K562 (cell line): ENCODE data around the gene APBA2. TPM values are rescaled to one million over a fixed set of nuclear protein-coding genes. Genes with fewer than 3 reads are reported as not detected.

Source experiments
- ATAC-seq: fragments of 200-7000 bp; cut with Tn5 transposase; 3 replicates; pipeline ENCODE4 v1.9.1; 2020; ENCODE audit warnings: moderate library complexity
- BruUV-seq: library from RNA; stranded (reverse); fragments of 400-500 nt; replicated peaks from 2 replicates; lab custom pipeline; 2021; lab: Mats Ljungman, UMichigan
- CTCF ChIA-PET: fragments of 300-600 bp; formaldehyde crosslinking; extraction: SDS; loops from one replicate; lab custom pipeline; 2021; ENCODE audit warnings: low intra/inter-chr PET ratio; lab: Yijun Ruan, JAX
- POLR2A ChIA-PET: fragments of 300-600, 350-650 bp; sonication (Branson Sonifier 250); formaldehyde crosslinking; extraction: SDS; loops from one replicate; lab custom pipeline; 2021; ENCODE audit warnings: antibody characterized with exemption, inconsistent platforms; lab: Yijun Ruan, JAX
- DNase-seq, 4 experiments: peaks; one replicate each; pipeline versions ENCODE4 v3.0.0 to v3.0.0-alpha.2; 2011 to 2018; ENCODE audit warnings: low spot score in 3 of 4, mixed read lengths in 3 of 4; ENCODE audit errors: extremely low read depth in 1 of 4
- FAIRE-seq: peaks from 2 replicates; lab custom pipeline; 2011; peaks lifted over from hg19 to GRCh38; lab: Jason Lieb, UNC
- H2AFZ ChIP-seq: 2 replicates; pipeline ENCODE4 v1.6.0; 2011; ENCODE audit warnings: low read depth, low read length, control low read depth, inconsistent platforms
- H3K27ac ChIP-seq: fragments of 200-600 bp; 3 replicates; pipeline ENCODE4 v1.8.0; 2011; ENCODE audit warnings: low read depth, mild to moderate bottlenecking, control low read depth, inconsistent platforms, low read length, moderate library complexity, mixed read lengths; ENCODE audit errors: extremely low read depth
- H3K27me3 ChIP-seq, 2 experiments: fragments of 300-600 bp in 1 of 2; 2 replicates in 1 of 2; 3 replicates in 1 of 2; pipeline versions ENCODE4 v1.6.0 to v1.8.0; 2011; ENCODE audit warnings: inconsistent platforms in 2 of 2, low read length in 2 of 2, mild to moderate bottlenecking in 1 of 2, mixed read lengths in 1 of 2, moderate library complexity in 1 of 2; ENCODE audit not compliant: control insufficient read depth in 2 of 2, insufficient read depth in 2 of 2
- H3K36me3 ChIP-seq: fragments of 300-600 bp; 3 replicates; pipeline ENCODE4 v1.8.0; 2011; ENCODE audit warnings: mild to moderate bottlenecking, low read length, inconsistent platforms; ENCODE audit not compliant: control insufficient read depth, insufficient read depth
- H3K4me1 ChIP-seq, 2 experiments: fragments of 200-600 bp in 1 of 2; replicated peaks in 1 of 2; 2 replicates in 1 of 2; 3 replicates in 1 of 2; pipeline versions ENCODE4 v1.5.1 to v1.8.0; 2011; ENCODE audit warnings: inconsistent platforms in 2 of 2, low read length in 2 of 2, mild to moderate bottlenecking in 1 of 2, mixed read lengths in 1 of 2, moderate library complexity in 1 of 2; ENCODE audit not compliant: control insufficient read depth in 2 of 2, insufficient read depth in 2 of 2
- H3K4me2 ChIP-seq: 2 replicates; pipeline ENCODE4 v1.6.1; 2011; ENCODE audit warnings: low read length, control low read depth, inconsistent platforms, mixed read lengths; ENCODE audit not compliant: insufficient read depth
- H3K4me3 ChIP-seq: fragments of 200-600 bp; sonication (generic), shearing (Covaris generic); 2 replicates; pipeline ENCODE4 v1.5.1; 2016; ENCODE audit warnings: control low read depth, inconsistent platforms
- H3K79me2 ChIP-seq: fragments of 200-600 bp; 3 replicates; pipeline ENCODE4 v1.8.0; 2011; ENCODE audit warnings: low read length, inconsistent platforms; ENCODE audit not compliant: control insufficient read depth, insufficient read depth
- H3K9ac ChIP-seq, 2 experiments: 2 replicates each; pipeline versions ENCODE4 v1.6.0 to v1.6.1; 2011; ENCODE audit warnings: low read depth in 2 of 2, low read length in 2 of 2, control low read depth in 1 of 2, inconsistent platforms in 1 of 2, mild to moderate bottlenecking in 1 of 2, mixed read lengths in 1 of 2; ENCODE audit not compliant: insufficient read depth in 1 of 2
- H3K9me1 ChIP-seq: one replicate; pipeline ENCODE4 v1.6.0; 2011; ENCODE audit warnings: inconsistent platforms, mild to moderate bottlenecking, low read length, moderate library complexity; ENCODE audit not compliant: control insufficient read depth, insufficient read depth
- H3K9me3 ChIP-seq: replicated peaks from 2 replicates; pipeline ENCODE4 v1.5.1; 2011; ENCODE audit warnings: low read depth, low read length, inconsistent platforms; ENCODE audit not compliant: control insufficient read depth, insufficient read depth
- H4K20me1 ChIP-seq: replicated peaks from 2 replicates; pipeline ENCODE4 v1.6.1; 2011; ENCODE audit warnings: low read length, inconsistent platforms, mixed read lengths; ENCODE audit not compliant: control insufficient read depth, insufficient read depth
- FOXA3 ChIP-seq, 2 experiments: fragments of 450-650 bp in 1 of 2; sonication (generic) in 1 of 2; formaldehyde crosslinking; IDR thresholded peaks in 1 of 2; conservative IDR thresholded peaks in 1 of 2; 2 replicates each; pipeline versions ENCODE4 v1.4.0 to v1.8.0; 2020 to 2022; ENCODE audit warnings: mild to moderate bottlenecking in 2 of 2, missing genetic modification reagents in 1 of 2
- JUNB ChIP-seq: fragments of 450-650 bp; formaldehyde crosslinking; conservative IDR thresholded peaks from 2 replicates; pipeline ENCODE4 v1.4.0; 2020; ENCODE audit warnings: mild to moderate bottlenecking
- NONO ChIP-seq, 2 experiments: fragments of 200-400 bp in 1 of 2; fragments of 450-650 bp in 1 of 2; formaldehyde crosslinking in 1 of 2; IDR thresholded peaks; 2 replicates each; pipeline ENCODE4 v1.6.1; 2017; ENCODE audit warnings: low read depth in 2 of 2, mild to moderate bottlenecking in 2 of 2, moderate library complexity in 2 of 2, low read length in 1 of 2
- NR2C2 ChIP-seq, 2 experiments: fragments of 200-800 bp in 1 of 2; sonication (Bioruptor generic) in 1 of 2; sonication (generic) in 1 of 2; formaldehyde crosslinking in 1 of 2; IDR thresholded peaks; 2 replicates each; pipeline versions ENCODE4 v1.6.1 to v1.8.0; 2016 to 2022; ENCODE audit warnings: mild to moderate bottlenecking in 1 of 2, missing compliant biosample characterization in 1 of 2, missing genetic modification characterization in 1 of 2, missing genetic modification reagents in 1 of 2
- PHTF2 ChIP-seq: fragments of 250-450 bp; sonication (Bioruptor Pico); IDR thresholded peaks from 2 replicates; pipeline ENCODE4 v1.5.0; 2021; ENCODE audit warnings: mild to moderate bottlenecking
- SREBF2 ChIP-seq: sonication (generic); formaldehyde crosslinking; IDR thresholded peaks from 2 replicates; pipeline ENCODE4 v1.4.0; 2020; ENCODE audit warnings: mild to moderate bottlenecking, missing genetic modification reagents
- TGIF2 ChIP-seq: sonication (generic); formaldehyde crosslinking; IDR thresholded peaks from 2 replicates; pipeline ENCODE4 v1.8.1; 2022; ENCODE audit warnings: mild to moderate bottlenecking, missing genetic modification reagents, moderate library complexity
- ZC3H4 ChIP-seq: sonication (generic); formaldehyde crosslinking; IDR thresholded peaks from 2 replicates; pipeline ENCODE4 v1.9.0; 2021; ENCODE audit warnings: missing genetic modification reagents, borderline replicate concordance
- ZNF165 ChIP-seq: fragments of 250-450 bp; sonication (Bioruptor Pico); IDR thresholded peaks from 2 replicates; pipeline ENCODE4 v1.4.0; 2020; ENCODE audit warnings: borderline replicate concordance
- WGBS: fragments of 100-300 bp; shearing (Covaris generic); methylation state at CpG from one replicate; pipeline ENCODE4 v1.1.6; 2016; ENCODE audit warnings: low coverage, mixed read lengths; ENCODE audit not compliant: insufficient coverage; ENCODE audit errors: missing lambda C conversion rate; 5-methylcytosine and 5-hydroxymethylcytosine counted together
- in situ Hi-C: fragments of 300-500 bp; cut with MboI; formaldehyde crosslinking; loops from 4 replicates; pipeline ENCODE4 v1.15.0; 2018; ENCODE audit warnings: inconsistent platforms, mixed read lengths
- intact Hi-C: fragments of 100-400 bp; cut with micrococcal nuclease; formaldehyde crosslinking; loops from 2 replicates; pipeline ENCODE4 v1.14.2; 2022
- polyA plus RNA-seq, 8 experiments: library from polyadenylated mRNA; depleted of rRNA in 4 of 8; stranded (reverse) in 5 of 8; unstranded in 3 of 8; fragments of >200 nt; fragmentation: Nextera tagmentation in 2 of 8; fragmentation: Illumina TruSeq in 1 of 8; extraction: Ambion mirVana in 2 of 8; extraction: Trizol in 1 of 8; gene quantifications; 2 replicates each; pipeline versions ENCODE4 v1.2.1 to v1.2.3, GENCODE V29; 2011 to 2014; ENCODE audit warnings: inconsistent platforms in 1 of 8, missing spikeins in 1 of 8
- total RNA-seq, 7 experiments: library from RNA; depleted of rRNA in 6 of 7; stranded (reverse); fragments of >200 nt in 6 of 7; fragmentation: Illumina TruSeq in 2 of 7; extraction: Trizol in 2 of 7; gene quantifications; 2 replicates each; pipeline versions ENCODE4 v1.2.1 to v1.2.3, GENCODE V29; 2011 to 2021; ENCODE audit warnings: low replicate concordance in 1 of 7
- TF ChIP-seq, protein P1 (sequence below): IDR thresholded peaks from 2 replicates; pipeline ENCODE4 v1.6.1; 2014; ENCODE audit warnings: antibody characterized with exemption
- TF ChIP-seq, protein P2 (sequence below): fragments of 450-650 bp; IDR thresholded peaks from one replicate; pipeline ENCODE4 v1.6.1; 2018; ENCODE audit warnings: mild to moderate bottlenecking, moderate library complexity; ENCODE audit not compliant: partially characterized antibody

The APBA2 gene
- total and polyA plus RNA-seq, 9 of the 15 experiments (the other 6 are each of a cell fraction or from before 2014, with no cell fraction given): 0.24 to 40.9 (median 25.2) TPM

DNA sequence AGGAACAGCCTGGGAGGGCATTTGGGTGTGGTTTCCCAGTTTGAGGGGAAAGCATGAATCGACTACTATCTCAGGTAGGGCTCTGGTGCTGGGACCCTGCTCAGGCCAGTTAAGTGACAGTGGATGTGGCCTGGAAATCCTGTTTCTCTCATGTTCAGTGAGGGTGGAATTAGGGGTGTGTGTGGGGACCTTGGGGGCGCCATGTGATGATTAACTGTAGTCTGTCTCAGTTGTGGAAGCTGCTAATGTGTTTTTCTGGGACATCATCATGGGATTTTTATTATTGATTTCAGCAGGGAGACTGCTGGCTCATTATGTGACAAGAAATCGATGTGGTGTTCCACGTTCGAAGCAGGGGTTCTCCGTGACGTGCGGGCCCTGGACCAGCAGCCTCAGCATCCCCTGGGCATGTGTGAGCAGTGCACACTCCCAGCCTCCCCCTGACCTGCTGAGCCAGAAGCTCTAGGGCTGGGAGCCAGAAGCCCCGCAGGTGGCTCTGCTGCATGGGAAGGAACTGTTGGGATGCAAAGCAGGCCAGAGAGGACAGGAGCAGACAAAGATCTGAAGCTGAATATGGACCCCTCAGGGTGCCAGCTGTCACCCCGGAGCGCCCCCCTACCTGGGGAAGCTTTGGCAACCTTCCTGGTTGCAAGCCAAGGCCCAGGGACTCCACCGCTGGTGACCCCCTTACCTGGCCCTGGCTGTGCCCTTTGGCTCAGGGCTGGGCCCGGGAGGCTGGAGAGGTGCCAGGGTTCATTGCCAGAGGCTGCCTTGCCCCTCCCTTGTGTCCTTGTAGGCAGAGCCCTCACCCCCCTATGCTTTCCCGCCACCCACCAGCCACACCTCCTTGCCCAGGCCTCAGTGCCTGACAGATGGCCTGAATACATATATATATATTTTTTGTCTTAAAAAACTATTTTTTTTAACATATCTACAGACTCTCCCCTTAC is 149.8 kb downstream of the APBA2 start:
- H3K79me2 ChIP-seq: no peaks in the 10 kb centered on the region; the same call in 2 of the 3 replicates
- no peak overlapping the region for H3K4me3 ChIP-seq
- intact Hi-C loops: no loop called here
- H3K9me1 ChIP-seq: no peaks in the 10 kb centered on the region
- ATAC-seq (no peak), FAIRE-seq (no peak), DNase-seq (no peak)
- WGBS: 70% methylated on average over 13 of the region's 14 CpGs
- no peak overlapping the region for H3K27ac ChIP-seq
- H2AFZ ChIP-seq: no peak overlapping the region
- H3K9ac ChIP-seq: no peak overlapping the region
- no peaks in the 10 kb centered on the region; a peak in 1 of 5 replicates for H3K4me1 ChIP-seq
- in situ Hi-C loops: no loop called here
- ChIA-PET CTCF (no interaction called here), POLR2A (interaction anchor here (0.7 kb wide), 1 partner anchor 76 kb away, joined by 3 read pairs; no protein-coding TSS in a partner anchor)
- H3K9me3 ChIP-seq: 0 out of 2 replicates have a peak, but pooled peaks cover 1% of the 10 kb centered on the region
- H3K4me2 ChIP-seq: no peak overlapping the region
- BruUV-seq: no TSS peak
- H3K27me3 ChIP-seq: no peaks in the 10 kb centered on the region
- TF ChIP-seq NONO (IDR thresholded peaks at IDR 0.05; ENCODE audit: low read depth in 2 of 2, low read length in 1 of 2): no peak
- TF ChIP-seq, protein P1, sequence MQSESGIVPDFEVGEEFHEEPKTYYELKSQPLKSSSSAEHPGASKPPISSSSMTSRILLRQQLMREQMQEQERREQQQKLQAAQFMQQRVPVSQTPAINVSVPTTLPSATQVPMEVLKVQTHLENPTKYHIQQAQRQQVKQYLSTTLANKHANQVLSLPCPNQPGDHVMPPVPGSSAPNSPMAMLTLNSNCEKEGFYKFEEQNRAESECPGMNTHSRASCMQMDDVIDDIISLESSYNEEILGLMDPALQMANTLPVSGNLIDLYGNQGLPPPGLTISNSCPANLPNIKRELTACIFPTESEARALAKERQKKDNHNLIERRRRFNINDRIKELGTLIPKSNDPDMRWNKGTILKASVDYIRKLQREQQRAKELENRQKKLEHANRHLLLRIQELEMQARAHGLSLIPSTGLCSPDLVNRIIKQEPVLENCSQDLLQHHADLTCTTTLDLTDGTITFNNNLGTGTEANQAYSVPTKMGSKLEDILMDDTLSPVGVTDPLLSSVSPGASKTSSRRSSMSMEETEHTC: no peak
- TF ChIP-seq NR2C2 (CRISPR knock-in tag; IDR thresholded peaks at IDR 0.05): no peak
- no peak for TF ChIP-seq NR2C2 (tag; IDR thresholded peaks at IDR 0.05)
- no peak for TF ChIP-seq ZNF165
- TF ChIP-seq SREBF2 (CRISPR knock-in tag): no peak
- TF ChIP-seq ZC3H4 (CRISPR knock-in tag): no peak
- TF ChIP-seq TGIF2 (CRISPR knock-in tag): no peak
- no peak for TF ChIP-seq FOXA3 (CRISPR knock-in tag; conservative IDR thresholded peaks at IDR 0.05 in 1 of 2, IDR thresholded peaks at IDR 0.05 in 1 of 2)
- no peak for TF ChIP-seq PHTF2 (CRISPR knock-in tag)
- no peak for TF ChIP-seq JUNB (CRISPR knock-in tag)
- TF ChIP-seq, protein P2, sequence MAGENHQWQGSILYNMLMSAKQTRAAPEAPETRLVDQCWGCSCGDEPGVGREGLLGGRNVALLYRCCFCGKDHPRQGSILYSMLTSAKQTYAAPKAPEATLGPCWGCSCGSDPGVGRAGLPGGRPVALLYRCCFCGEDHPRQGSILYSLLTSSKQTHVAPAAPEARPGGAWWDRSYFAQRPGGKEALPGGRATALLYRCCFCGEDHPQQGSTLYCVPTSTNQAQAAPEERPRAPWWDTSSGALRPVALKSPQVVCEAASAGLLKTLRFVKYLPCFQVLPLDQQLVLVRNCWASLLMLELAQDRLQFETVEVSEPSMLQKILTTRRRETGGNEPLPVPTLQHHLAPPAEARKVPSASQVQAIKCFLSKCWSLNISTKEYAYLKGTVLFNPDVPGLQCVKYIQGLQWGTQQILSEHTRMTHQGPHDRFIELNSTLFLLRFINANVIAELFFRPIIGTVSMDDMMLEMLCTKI: no peak
- no peaks in the 10 kb centered on the region for H4K20me1 ChIP-seq
- H3K36me3 ChIP-seq: no peaks in the 10 kb centered on the region
